AG04449 (cell line): ENCODE measurements around the gene STAT2.
A peak's percentile ranks its signal among the peaks of the same experiment; 100 is the strongest.

ENCODE experiments used
- CTCF ChIA-PET: fragments of 350-600 bp; formaldehyde crosslinking; extraction: SDS; loops from one replicate; lab custom pipeline; 2021; ENCODE audit warnings: antibody characterized with exemption; lab: Yijun Ruan, JAX
- POLR2A ChIA-PET: fragments of 400-600, 350-600 bp; formaldehyde crosslinking; extraction: SDS; loops from one replicate; lab custom pipeline; 2020; ENCODE audit warnings: antibody characterized with exemption, inconsistent platforms; lab: Yijun Ruan, JAX
- DNase-seq: peaks from one replicate; pipeline ENCODE4 v3.0.0-alpha.2; 2010; ENCODE audit warnings: low read depth, low spot score
- H3K4me3 ChIP-seq: 2 replicates; pipeline ENCODE4 v1.5.1; 2011; ENCODE audit warnings: low read depth, mild to moderate bottlenecking, control low read depth, low read length
- CTCF ChIP-seq: IDR thresholded peaks from one replicate; pipeline ENCODE4 v1.5.1; 2011; ENCODE audit warnings: mild to moderate bottlenecking, moderate library complexity, low read length, control low read depth, inconsistent platforms; ENCODE audit not compliant: insufficient read depth; ENCODE audit errors: missing control alignments

STAT2 gene

GRCh38 chr12:56362130-56363059 lies 2.5 kb upstream of the STAT2 start, which contains the start of gene APOF:
Gene APOF, minus strand, starts transcription at chr12:56362857. Its CDS starts 112 bp downstream, at chr12:56362745.
- POLR2A ChIA-PET: no interaction called here

GRCh38 chr12:56361487-56362129 lies 1.7 kb upstream of the STAT2 start:
- POLR2A ChIA-PET: no interaction called here
- no peak overlapping the region for H3K4me3 ChIP-seq
- CTCF ChIA-PET: interaction anchor here (2.0 to 5.8 kb wide), 2 partner anchors 16 to 101 kb away, joined by 7 to 68 read pairs; no protein-coding TSS in a partner anchor
- TF ChIP-seq CTCF: no peak
- no peak for DNase-seq

More at GRCh38 chr12:56362130-56363059, 2.5 kb upstream of the STAT2 start, which contains the start of gene APOF:
- H3K4me3 ChIP-seq: no peak within 1 kb of the TSS
- no peak for DNase-seq
- no peak for TF ChIP-seq CTCF
- CTCF ChIA-PET: interaction anchor here (2.0 to 5.8 kb wide), 2 partner anchors 15 to 100 kb away, joined by 7 to 68 read pairs; no protein-coding TSS in a partner anchor

DNA sequence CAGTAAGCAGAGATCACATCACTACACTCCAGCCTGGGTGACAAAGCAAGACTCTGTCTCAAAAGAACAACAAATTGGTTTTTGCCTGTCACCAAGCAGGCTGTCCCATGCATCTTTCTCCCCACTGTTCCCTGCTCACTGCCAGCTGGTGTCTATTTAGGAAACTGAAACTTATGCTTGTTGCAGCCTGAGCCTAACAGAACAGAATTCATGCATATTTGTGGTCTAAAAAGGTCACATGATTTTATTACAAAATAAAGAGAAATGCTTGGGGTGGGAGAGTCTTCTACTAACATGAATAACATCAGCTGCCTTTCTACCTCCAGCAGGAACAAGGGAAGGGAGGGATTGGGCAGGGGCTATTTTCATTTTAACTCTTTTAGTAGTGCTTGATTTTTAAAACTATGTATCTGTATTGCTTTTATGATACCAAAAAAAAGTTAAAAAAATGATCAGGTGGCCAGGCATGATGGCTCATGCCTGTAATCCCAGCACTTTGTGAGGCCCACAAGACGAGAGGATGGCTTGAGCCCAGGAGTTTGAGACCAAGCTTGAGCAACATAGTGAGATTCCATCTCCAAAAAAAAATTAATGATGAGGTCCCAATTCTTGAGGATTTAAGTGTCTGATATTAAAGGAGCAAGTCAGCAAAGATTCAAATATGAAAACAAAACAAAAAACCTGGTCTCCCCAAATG lies 923 bp downstream of the STAT2 start:
- POLR2A ChIA-PET: interaction anchor here (0.6 to 2.9 kb wide), 9 partner anchors 10 to 122 kb away, joined by 3 to 11 read pairs (median 6); partner anchors contain the start of genes CNPY2 and TIMELESS
- CTCF ChIA-PET: interaction anchor here (0.7 to 5.8 kb wide), 12 partner anchors 8 to 169 kb away, joined by 3 to 68 read pairs (median 4); partner anchors contain the start of genes ANKRD52, CNPY2, MIP and SMARCC2
- H3K4me3 ChIP-seq: peak overlapping the region; percentile 90
- peak; percentile 62 for DNase-seq
- no peak for TF ChIP-seq CTCF

- TF ChIP-seq CTCF: no peak
- no peak overlapping the region for H3K4me3 ChIP-seq
- ChIA-PET POLR2A (no interaction called here), CTCF (interaction anchor here (1.1 to 3.2 kb wide), 2 partner anchors 21 to 112 kb away, joined by 3 to 15 read pairs; no protein-coding TSS in a partner anchor)
- DNase-seq: no peak
These were observed 8.6 kb downstream of the STAT2 start for GRCh38 chr12:56351325-56351724.

GRCh38 chr12:56350662-56351061 lies 9.2 kb downstream of the STAT2 start:
- ChIA-PET POLR2A (interaction anchor here (0.6 kb wide), 1 partner anchor 17 kb away, joined by 3 read pairs; the partner anchor contains the start of gene PAN2), CTCF (interaction anchor here (1.0 to 3.2 kb wide), 2 partner anchors 9 to 113 kb away, joined by 5 to 15 read pairs; no protein-coding TSS in a partner anchor)
- DNase-seq: no peak
- no peak for TF ChIP-seq CTCF
- H3K4me3 ChIP-seq: no peak overlapping the region
